WERI-Rb-1 (cell line): ENCODE measurements around the gene NOTCH2.

Experiments
- DNase-seq: peaks from one replicate; pipeline ENCODE4 v3.0.0-alpha.2; 2020
- H3K27ac ChIP-seq: fragments of 250-450 bp; sonication (Bioruptor Pico); 2 replicates; pipeline ENCODE4 v1.5.1; 2020; ENCODE audit warnings: mild to moderate bottlenecking, moderate library complexity
- H3K27me3 ChIP-seq: fragments of 250-450 bp; sonication (Bioruptor Pico); 2 replicates; pipeline ENCODE4 v1.5.1; 2021; ENCODE audit warnings: mild to moderate bottlenecking, low read depth, moderate library complexity; ENCODE audit not compliant: insufficient read depth, severe bottlenecking
- H3K36me3 ChIP-seq: fragments of 250-450 bp; sonication (Bioruptor Pico); 2 replicates; pipeline ENCODE4 v1.5.1; 2020; ENCODE audit warnings: mild to moderate bottlenecking, moderate library complexity
- H3K4me3 ChIP-seq: 2 replicates; pipeline ENCODE4 v1.5.1; 2011; ENCODE audit warnings: low read depth, mild to moderate bottlenecking, control low read depth, low read length
- H3K9me3 ChIP-seq: fragments of 250-450 bp; sonication (Bioruptor Pico); 2 replicates; pipeline ENCODE4 v1.5.1; 2021; ENCODE audit warnings: mild to moderate bottlenecking, moderate library complexity; ENCODE audit not compliant: severe bottlenecking
- CTCF ChIP-seq: IDR thresholded peaks from 2 replicates; pipeline ENCODE4 v1.5.1; 2011; ENCODE audit warnings: low read depth, mild to moderate bottlenecking, control low read depth, inconsistent platforms, low read length

Gene NOTCH2

GRCh38 chr1:119884711-119885110 is 184.8 kb downstream of the NOTCH2 start:
- Histone ChIP-seq H3K9me3 (peaks cover 4% of the 10 kb centered on the region), H3K27ac (no peak overlapping the region), H3K4me3 (no peak overlapping the region), H3K27me3 (no peaks in the 10 kb centered on the region), H3K36me3 (no peaks in the 10 kb centered on the region)
- TF ChIP-seq CTCF: no peak
- DNase-seq: no peak

- no peak for DNase-seq
- H3K27ac ChIP-seq: no peak overlapping the region
- TF ChIP-seq CTCF: no peak
- H3K36me3 ChIP-seq: no peaks in the 10 kb centered on the region
- H3K27me3 ChIP-seq: no peaks in the 10 kb centered on the region
- H3K4me3 ChIP-seq: no peak overlapping the region
- peaks cover 4% of the 10 kb centered on the region for H3K9me3 ChIP-seq
Observed at GRCh38 chr1:119883826-119884225, 185.6 kb downstream of the NOTCH2 start.

GRCh38 chr1:119882132-119883049 is 187.1 kb downstream of the NOTCH2 start:
- H3K27me3 ChIP-seq: no peaks in the 10 kb centered on the region
- H3K9me3 ChIP-seq: no peaks in the 10 kb centered on the region
- no peaks in the 10 kb centered on the region for H3K36me3 ChIP-seq
- no peak for TF ChIP-seq CTCF
- H3K27ac ChIP-seq: no peak overlapping the region
- no peak overlapping the region for H3K4me3 ChIP-seq
- no peak for DNase-seq

- Histone ChIP-seq H3K9me3 (no peaks in the 10 kb centered on the region), H3K27me3 (no peaks in the 10 kb centered on the region), H3K4me3 (no peak overlapping the region), H3K27ac (no peak overlapping the region), H3K36me3 (no peaks in the 10 kb centered on the region)
- DNase-seq: no peak
- no peak for TF ChIP-seq CTCF
Observed at GRCh38 chr1:119879510-119880434, 189.7 kb downstream of the NOTCH2 start.

- Histone ChIP-seq H3K36me3 (no peaks in the 10 kb centered on the region), H3K27me3 (no peaks in the 10 kb centered on the region), H3K27ac (no peak overlapping the region), H3K4me3 (no peak overlapping the region), H3K9me3 (no peaks in the 10 kb centered on the region)
- DNase-seq: no peak
- TF ChIP-seq CTCF: no peak
Observed at GRCh38 chr1:119878171-119878570, 191.3 kb downstream of the NOTCH2 start.
